ENCODE results near the gene NT5DC2.

NT5DC2 gene

GRCh38 chr3:52487788-52488691 is 45.6 kb downstream of the NT5DC2 start:
- POLR2A ChIA-PET: interaction anchor here (0.6 kb wide), 1 partner anchor 48 kb away, joined by 3 read pairs; the partner anchor contains the start of gene UQCC5
- no peak overlapping the region for H3K4me3 ChIP-seq (ENCODE audit: low read depth, low read length)
- DNase-seq (ENCODE audit: low read depth, low spot score): no peak
- CTCF ChIA-PET: interaction anchor here (2.3 kb wide), 1 partner anchor 17 kb away, joined by 12 read pairs; no protein-coding TSS in a partner anchor
- no peak for TF ChIP-seq CTCF (IDR thresholded peaks at IDR 0.05; ENCODE audit: insufficient read depth, low read length, missing control alignments)

GRCh38 chr3:52487050-52487787 is 46.4 kb downstream of the NT5DC2 start:
- no peak for DNase-seq (ENCODE audit: low read depth, low spot score)
- CTCF ChIA-PET: no interaction called here
- TF ChIP-seq CTCF (IDR thresholded peaks at IDR 0.05; ENCODE audit: insufficient read depth, low read length, missing control alignments): no peak
- POLR2A ChIA-PET: no interaction called here
- H3K4me3 ChIP-seq (ENCODE audit: low read depth, low read length): no peak overlapping the region

GRCh38 chr3:52484680-52485461 is 48.8 kb downstream of the NT5DC2 start:
- no peak overlapping the region for H3K4me3 ChIP-seq (ENCODE audit: low read depth, low read length)
- POLR2A ChIA-PET: no interaction called here
- TF ChIP-seq CTCF (IDR thresholded peaks at IDR 0.05; ENCODE audit: insufficient read depth, low read length, missing control alignments): no peak
- CTCF ChIA-PET: no interaction called here
- DNase-seq (ENCODE audit: low read depth, low spot score): no peak

DNA sequence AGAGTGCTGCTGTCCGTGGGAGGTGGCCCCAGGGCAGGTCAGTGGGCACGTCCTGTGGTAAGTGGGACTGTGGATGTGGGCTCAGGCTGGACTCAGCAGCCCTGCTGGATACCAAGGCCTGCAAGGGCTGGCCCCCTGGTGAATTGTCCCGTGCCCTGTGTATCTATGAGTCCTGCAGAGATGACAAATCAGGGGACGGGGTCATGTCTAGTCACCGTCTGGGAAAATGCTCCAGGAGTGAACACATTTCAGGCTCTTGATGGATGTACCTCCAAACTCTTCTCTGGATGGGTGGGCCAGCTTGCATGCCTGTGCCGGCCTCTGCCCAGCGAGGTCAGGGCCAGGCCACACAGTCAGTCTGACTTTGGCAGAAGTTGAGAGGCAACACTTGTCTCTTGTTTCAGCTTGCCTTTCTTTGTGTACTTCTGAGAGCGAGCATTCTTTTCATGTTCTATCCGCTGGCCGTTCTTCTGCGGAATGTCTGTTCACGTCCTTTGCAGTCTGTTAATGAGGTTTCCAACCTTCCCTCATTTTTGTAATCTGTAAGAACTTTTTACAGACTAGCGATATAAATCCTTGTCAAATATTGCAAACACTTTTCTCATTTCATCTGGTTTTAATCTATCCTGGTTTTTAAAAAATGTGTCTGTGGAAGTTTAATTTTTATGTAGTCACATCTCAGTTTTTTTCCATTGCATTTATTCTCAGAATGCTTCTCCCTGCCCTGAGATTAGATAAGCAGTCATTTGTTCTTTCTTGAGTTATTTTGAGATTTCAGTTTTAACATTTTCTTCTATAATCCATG is 49.9 kb downstream of the NT5DC2 start:
- peak; percentile 42 for DNase-seq (ENCODE audit: low read depth, low spot score)
- TF ChIP-seq CTCF (IDR thresholded peaks at IDR 0.05; ENCODE audit: insufficient read depth, low read length, missing control alignments): no peak
- ChIA-PET POLR2A (no interaction called here), CTCF (interaction anchor here (0.8 to 1.6 kb wide), 2 partner anchors 13 to 27 kb away, joined by 3 to 5 read pairs; no protein-coding TSS in a partner anchor)
- no peak overlapping the region for H3K4me3 ChIP-seq (ENCODE audit: low read depth, low read length)

- H3K4me3 ChIP-seq (ENCODE audit: low read depth, low read length): no peak overlapping the region
- ChIA-PET CTCF (interaction anchor here (0.8 to 3.3 kb wide), 3 partner anchors 11 to 26 kb away, joined by 3 to 19 read pairs (median 5); no protein-coding TSS in a partner anchor), POLR2A (no interaction called here)
- DNase-seq (ENCODE audit: low read depth, low spot score): no peak
- no peak for TF ChIP-seq CTCF (IDR thresholded peaks at IDR 0.05; ENCODE audit: insufficient read depth, low read length, missing control alignments)
Observed at GRCh38 chr3:52483081-52483480, 50.6 kb downstream of the NT5DC2 start.

Measured in AG04449 (cell line).